HepG2 (cell line): ENCODE results near the gene C1QTNF6. TPM values are rescaled to one million over a fixed set of nuclear protein-coding genes. Genes with fewer than 3 reads are reported as not detected.

Source experiments
- CBX5 ChIP-seq: sonication (generic); formaldehyde crosslinking; IDR thresholded peaks from 2 replicates; pipeline ENCODE4 v1.4.0; 2020; ENCODE audit warnings: missing genetic modification reagents, borderline replicate concordance
- ERF ChIP-seq: IDR thresholded peaks from 2 replicates; pipeline ENCODE4 v1.6.1; 2018; ENCODE audit warnings: missing biosample characterization, missing genetic modification reagents
- FOXO1 ChIP-seq: sonication (generic); formaldehyde crosslinking; IDR thresholded peaks from 2 replicates; pipeline ENCODE4 v1.4.0; 2020; ENCODE audit warnings: missing genetic modification reagents
- HNRNPLL ChIP-seq: fragments of 200-400 bp; formaldehyde crosslinking; IDR thresholded peaks from 2 replicates; pipeline ENCODE4 v1.6.1; 2017; ENCODE audit warnings: mild to moderate bottlenecking, low read depth, low read length; ENCODE audit not compliant: poor library complexity, severe bottlenecking
- JUND ChIP-seq: sonication (generic); formaldehyde crosslinking; IDR thresholded peaks from 2 replicates; pipeline ENCODE4 v1.8.0; 2022; ENCODE audit warnings: mild to moderate bottlenecking, missing genetic modification reagents
- MBNL3 ChIP-seq: fragments of 250-450 bp; sonication (Bioruptor Pico); conservative IDR thresholded peaks from 2 replicates; pipeline ENCODE4 v1.8.0; 2022; ENCODE audit warnings: mild to moderate bottlenecking, inconsistent platforms
- RARG ChIP-seq: sonication (generic); formaldehyde crosslinking; IDR thresholded peaks from 2 replicates; pipeline ENCODE4 v1.4.0; 2020; ENCODE audit warnings: low read depth, mild to moderate bottlenecking, missing genetic modification reagents
- REXO4 ChIP-seq: sonication (generic); formaldehyde crosslinking; IDR thresholded peaks from 2 replicates; pipeline ENCODE4 v1.8.0; 2022; ENCODE audit warnings: missing genetic modification reagents, mild to moderate bottlenecking, borderline replicate concordance
- SIN3B ChIP-seq: fragments of 150-350 bp; IDR thresholded peaks from 2 replicates; pipeline ENCODE4 v1.6.1; 2014; ENCODE audit warnings: low read length
- SMAD3 ChIP-seq: sonication (generic); formaldehyde crosslinking; IDR thresholded peaks from 2 replicates; pipeline ENCODE4 v1.4.0; 2020; ENCODE audit warnings: missing genetic modification reagents
- SRSF9 ChIP-seq: fragments of 200-400 bp; formaldehyde crosslinking; IDR thresholded peaks from 2 replicates; pipeline ENCODE4 v1.6.1; 2018; ENCODE audit warnings: borderline replicate concordance, mild to moderate bottlenecking, low read depth, low read length; ENCODE audit not compliant: insufficient read depth, poor library complexity, severe bottlenecking
- STAG1 ChIP-seq: sonication (generic); formaldehyde crosslinking; IDR thresholded peaks from 2 replicates; pipeline ENCODE4 v1.4.0; 2020; ENCODE audit warnings: missing genetic modification reagents
- THAP11 ChIP-seq: IDR thresholded peaks from 2 replicates; pipeline ENCODE4 v1.6.1; 2016; ENCODE audit warnings: missing biosample characterization, missing genetic modification reagents
- ZFP37 ChIP-seq: sonication (generic); formaldehyde crosslinking; IDR thresholded peaks from 2 replicates; pipeline ENCODE4 v1.4.0; 2020; ENCODE audit warnings: missing genetic modification reagents, borderline replicate concordance
- ZNF230 ChIP-seq: sonication (generic); formaldehyde crosslinking; IDR thresholded peaks from 2 replicates; pipeline ENCODE4 v1.4.0; 2020; ENCODE audit warnings: mild to moderate bottlenecking, missing genetic modification reagents
- ZNF30 ChIP-seq: sonication (generic); formaldehyde crosslinking; IDR thresholded peaks from 2 replicates; pipeline ENCODE4 v1.5.0; 2020; ENCODE audit warnings: mild to moderate bottlenecking, missing genetic modification reagents
- ZNF44 ChIP-seq: sonication (generic); formaldehyde crosslinking; IDR thresholded peaks from 2 replicates; pipeline ENCODE4 v1.5.1; 2020; ENCODE audit warnings: mild to moderate bottlenecking, missing genetic modification reagents
- ZNF468 ChIP-seq: sonication (generic); formaldehyde crosslinking; IDR thresholded peaks from 2 replicates; pipeline ENCODE4 v1.8.0; 2022; ENCODE audit warnings: mild to moderate bottlenecking, moderate library complexity, missing genetic modification reagents
- ZNF629 ChIP-seq: sonication (generic); formaldehyde crosslinking; conservative IDR thresholded peaks from 2 replicates; pipeline ENCODE4 v1.5.0; 2020; ENCODE audit warnings: missing genetic modification reagents
- ZNF879 ChIP-seq: sonication (generic); formaldehyde crosslinking; IDR thresholded peaks from 2 replicates; pipeline ENCODE4 v1.8.1; 2023; ENCODE audit warnings: missing genetic modification reagents
- polyA plus RNA-seq, 8 experiments: library from polyadenylated mRNA; depleted of rRNA in 3 of 8; stranded (reverse) in 7 of 8; unstranded in 1 of 8; fragments of >200 nt; fragmentation: Illumina TruSeq in 4 of 8; extraction: Trizol in 4 of 8; gene quantifications; 2 replicates each; pipeline versions ENCODE4 v1.2.1 to v1.2.3, GENCODE V29; 2011 to 2016; ENCODE audit warnings: low read depth in 4 of 8, missing spikeins in 1 of 8, mixed read lengths in 1 of 8; ENCODE audit not compliant: insufficient read depth in 1 of 8
- total RNA-seq, 5 experiments: library from RNA; depleted of rRNA; stranded (reverse); fragments of >200 nt; fragmentation: Illumina TruSeq; extraction: Trizol; gene quantifications; 2 replicates each; pipeline ENCODE4 v1.2.3, GENCODE V29; 2016; ENCODE audit warnings: low read depth in 1 of 5
- TF ChIP-seq, protein P1 (sequence below): sonication (generic); formaldehyde crosslinking; conservative IDR thresholded peaks from 2 replicates; pipeline ENCODE4 v1.4.0; 2020; ENCODE audit warnings: missing genetic modification reagents
- TF ChIP-seq, protein P2 (sequence below): sonication (generic); formaldehyde crosslinking; IDR thresholded peaks from 2 replicates; pipeline ENCODE4 v1.4.0; 2020; ENCODE audit warnings: missing genetic modification reagents
- TF ChIP-seq, protein P3 (sequence below): IDR thresholded peaks from 2 replicates; pipeline ENCODE4 v1.6.1; 2018; ENCODE audit warnings: missing genetic modification reagents
- TF ChIP-seq, protein P4 (sequence below): IDR thresholded peaks from 2 replicates; pipeline ENCODE4 v1.6.1; 2016; ENCODE audit warnings: missing biosample characterization, missing genetic modification reagents, low read depth
- TF ChIP-seq, protein P5 (sequence below): sonication (generic); formaldehyde crosslinking; IDR thresholded peaks from 2 replicates; pipeline ENCODE4 v1.8.1; 2023; ENCODE audit warnings: mild to moderate bottlenecking, missing genetic modification reagents, borderline replicate concordance

The C1QTNF6 gene
- total and polyA plus RNA-seq, 2 of the 13 experiments (the other 11 are each of a cell fraction or from before 2014, with no cell fraction given): 2.7 to 6.9 TPM

DNA sequence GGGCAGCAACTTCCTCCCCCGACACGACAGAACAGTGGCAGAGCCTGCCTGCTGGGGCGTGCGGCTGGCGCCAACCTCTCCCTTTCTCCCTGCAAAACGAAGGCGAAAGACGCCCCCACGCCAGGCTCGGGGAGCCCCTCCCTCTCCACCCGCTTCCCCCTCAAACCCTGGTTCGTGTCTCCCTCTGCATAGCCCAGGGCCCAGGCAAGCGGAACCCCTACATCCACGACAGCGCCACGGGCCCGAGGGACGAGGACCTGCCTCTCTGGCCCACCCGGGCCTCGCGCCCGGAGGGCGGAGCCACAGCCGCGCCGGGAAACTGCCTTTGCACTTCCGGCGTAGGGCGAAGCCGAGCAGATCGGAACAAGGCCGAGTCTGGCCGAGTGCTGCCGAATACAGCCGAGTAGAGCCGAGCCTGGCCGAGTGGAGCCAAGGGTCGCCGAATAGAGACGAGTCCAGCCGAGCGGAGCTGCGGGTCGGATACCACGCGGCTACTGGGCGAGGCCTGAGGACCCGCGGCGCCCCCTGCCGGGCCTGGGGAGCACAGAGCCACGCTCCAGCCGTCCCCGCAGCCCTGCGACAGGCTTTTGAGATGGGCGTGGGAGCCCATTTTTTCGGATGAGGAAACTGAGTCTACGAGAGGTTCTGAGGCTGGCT, 11.2 kb upstream of the C1QTNF6 start (continued):
- TF ChIP-seq ZNF879 (CRISPR knock-in tag) (peak; percentile 89), FOXO1 (CRISPR knock-in tag) (no peak), REXO4 (CRISPR knock-in tag) (no peak), SIN3B (no peak), ERF (CRISPR knock-in tag) (peak; percentile 35; the same call in 1 of the 2 replicates), ZNF468 (CRISPR knock-in tag) (no peak), JUND (CRISPR knock-in tag) (no peak), ZNF230 (CRISPR knock-in tag) (peak; percentile 72; the same call in 1 of the 2 replicates), ZNF629 (CRISPR knock-in tag) (peak; percentile 96), ZNF30 (CRISPR knock-in tag) (0 out of 2 replicates have a peak, but pooled peaks have one; percentile 28), SRSF9 (no peak), STAG1 (CRISPR knock-in tag) (peak; percentile 64), RARG (CRISPR knock-in tag) (no peak), SMAD3 (CRISPR knock-in tag) (no peak), ZFP37 (CRISPR knock-in tag) (peak; percentile 61; the same call in 1 of the 2 replicates), THAP11 (CRISPR knock-in tag) (peak; percentile 77), ZNF44 (CRISPR knock-in tag) (peak; percentile 89), MBNL3 (CRISPR knock-in tag) (no peak), CBX5 (CRISPR knock-in tag) (no peak; the same call in 1 of the 2 replicates), HNRNPLL (peak; percentile 80)
- TF ChIP-seq, protein P1, sequence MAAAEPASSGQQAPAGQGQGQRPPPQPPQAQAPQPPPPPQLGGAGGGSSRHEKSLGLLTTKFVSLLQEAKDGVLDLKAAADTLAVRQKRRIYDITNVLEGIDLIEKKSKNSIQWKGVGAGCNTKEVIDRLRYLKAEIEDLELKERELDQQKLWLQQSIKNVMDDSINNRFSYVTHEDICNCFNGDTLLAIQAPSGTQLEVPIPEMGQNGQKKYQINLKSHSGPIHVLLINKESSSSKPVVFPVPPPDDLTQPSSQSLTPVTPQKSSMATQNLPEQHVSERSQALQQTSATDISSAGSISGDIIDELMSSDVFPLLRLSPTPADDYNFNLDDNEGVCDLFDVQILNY: peak; percentile 55; the same call in 1 of the 2 replicates
- TF ChIP-seq, protein P2, sequence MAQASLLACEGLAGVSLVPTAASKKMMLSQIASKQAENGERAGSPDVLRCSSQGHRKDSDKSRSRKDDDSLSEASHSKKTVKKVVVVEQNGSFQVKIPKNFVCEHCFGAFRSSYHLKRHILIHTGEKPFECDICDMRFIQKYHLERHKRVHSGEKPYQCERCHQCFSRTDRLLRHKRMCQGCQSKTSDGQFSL (CRISPR knock-in tag): 0 out of 2 replicates have a peak, but pooled peaks have one; percentile 13
- TF ChIP-seq, protein P3, sequence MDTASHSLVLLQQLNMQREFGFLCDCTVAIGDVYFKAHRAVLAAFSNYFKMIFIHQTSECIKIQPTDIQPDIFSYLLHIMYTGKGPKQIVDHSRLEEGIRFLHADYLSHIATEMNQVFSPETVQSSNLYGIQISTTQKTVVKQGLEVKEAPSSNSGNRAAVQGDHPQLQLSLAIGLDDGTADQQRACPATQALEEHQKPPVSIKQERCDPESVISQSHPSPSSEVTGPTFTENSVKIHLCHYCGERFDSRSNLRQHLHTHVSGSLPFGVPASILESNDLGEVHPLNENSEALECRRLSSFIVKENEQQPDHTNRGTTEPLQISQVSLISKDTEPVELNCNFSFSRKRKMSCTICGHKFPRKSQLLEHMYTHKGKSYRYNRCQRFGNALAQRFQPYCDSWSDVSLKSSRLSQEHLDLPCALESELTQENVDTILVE (CRISPR knock-in tag): no peak
- TF ChIP-seq, protein P4, sequence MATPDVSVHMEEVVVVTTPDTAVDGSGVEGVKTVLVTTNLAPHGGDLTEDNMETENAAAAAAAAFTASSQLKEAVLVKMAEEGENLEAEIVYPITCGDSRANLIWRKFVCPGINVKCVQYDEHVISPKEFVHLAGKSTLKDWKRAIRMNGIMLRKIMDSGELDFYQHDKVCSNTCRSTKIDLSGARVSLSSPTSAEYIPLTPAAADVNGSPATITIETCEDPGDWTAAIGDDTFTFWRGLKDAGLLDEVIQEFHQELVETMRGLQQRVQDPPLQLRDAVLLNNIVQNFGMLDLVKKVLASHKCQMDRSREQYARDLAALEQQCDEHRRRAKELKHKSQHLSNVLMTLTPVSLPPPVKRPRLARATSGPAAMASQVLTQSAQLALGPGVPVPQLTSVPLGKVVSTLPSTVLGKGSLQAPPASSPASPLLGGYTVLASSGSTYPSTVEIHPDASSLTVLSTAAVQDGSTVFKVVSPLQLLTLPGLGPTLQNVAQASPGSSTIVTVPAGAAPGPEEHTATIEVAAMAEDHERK (CRISPR knock-in tag): no peak
- TF ChIP-seq, protein P5, sequence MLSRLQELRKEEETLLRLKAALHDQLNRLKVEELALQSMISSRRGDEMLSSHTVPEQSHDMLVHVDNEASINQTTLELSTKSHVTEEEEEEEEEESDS (CRISPR knock-in tag): no peak
